ENCODE measurements around the gene GID8. TPM values are rescaled to one million over a fixed set of nuclear protein-coding genes. Genes with fewer than 3 reads are reported as not detected.
A peak's percentile ranks its signal among the peaks of the same experiment; 100 is the strongest.

GID8 gene
- total and polyA plus RNA-seq, 2 of the 13 experiments (the other 11 are each of a cell fraction or from before 2014, with no cell fraction given) = 39.6 to 59.8 TPM

DNA sequence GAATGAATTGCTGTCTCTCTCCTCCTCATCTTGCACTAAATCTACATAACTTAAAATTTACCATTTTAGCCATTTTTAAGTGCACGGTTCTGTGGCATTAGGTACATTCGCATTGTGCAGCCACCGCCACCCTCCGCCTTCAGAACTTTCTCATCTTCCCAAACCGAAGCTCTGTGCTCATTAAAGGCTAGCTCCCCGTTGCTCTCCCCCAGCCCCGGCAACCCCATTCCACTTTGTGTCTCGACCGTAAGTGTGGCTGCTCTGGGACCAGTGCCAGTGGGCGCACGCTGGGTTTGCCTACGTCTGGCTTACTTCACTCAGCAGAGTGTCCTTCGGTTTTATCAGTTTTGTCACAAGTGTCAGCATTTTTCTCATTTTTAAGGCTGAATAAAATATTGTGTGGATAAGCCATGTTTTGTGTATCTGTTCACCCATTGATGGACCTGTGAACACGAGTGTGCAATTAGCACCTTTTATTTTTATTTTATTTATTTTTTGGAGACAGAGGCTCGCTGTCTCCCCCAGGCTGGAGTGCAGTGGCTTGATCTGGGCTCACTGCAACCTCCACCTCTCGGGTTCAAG lies 31.3 kb downstream of the GID8 start (continued):
- TF ChIP-seq ZZZ3 (CRISPR knock-in tag; IDR thresholded peaks at IDR 0.05; ENCODE audit: borderline replicate concordance) (no peak), KDM2A (CRISPR knock-in tag; IDR thresholded peaks at IDR 0.05; ENCODE audit: borderline replicate concordance, low read depth) (peak; percentile 88), SOX6 (IDR thresholded peaks at IDR 0.05) (no peak), SOX6 (CRISPR knock-in tag; IDR thresholded peaks at IDR 0.05) (no peak), TCF7L2 (IDR thresholded peaks at IDR 0.05; ENCODE audit: low read depth, low read length) (no peak), GZF1 (CRISPR knock-in tag; IDR thresholded peaks at IDR 0.05) (0 out of 2 replicates have a peak, but pooled peaks have one; percentile 27), FOXP1 (IDR thresholded peaks at IDR 0.05) (no peak), FOXP1 (CRISPR knock-in tag; IDR thresholded peaks at IDR 0.05) (no peak), ZNF121 (CRISPR knock-in tag; IDR thresholded peaks at IDR 0.05) (no peak), ZNF44 (CRISPR knock-in tag; IDR thresholded peaks at IDR 0.05) (no peak), ARNTL (CRISPR knock-in tag; IDR thresholded peaks at IDR 0.05) (no peak), ZNF160 (CRISPR knock-in tag; IDR thresholded peaks at IDR 0.05) (no peak), ZNF33A (CRISPR knock-in tag; IDR thresholded peaks at IDR 0.05; ENCODE audit: borderline replicate concordance) (no peak), ZFP36L2 (CRISPR knock-in tag; IDR thresholded peaks at IDR 0.05) (no peak), ZFP36 (IDR thresholded peaks at IDR 0.05; ENCODE audit: borderline replicate concordance, low read depth, low read length, partially characterized antibody) (no peak)
- TF ChIP-seq, protein P1, sequence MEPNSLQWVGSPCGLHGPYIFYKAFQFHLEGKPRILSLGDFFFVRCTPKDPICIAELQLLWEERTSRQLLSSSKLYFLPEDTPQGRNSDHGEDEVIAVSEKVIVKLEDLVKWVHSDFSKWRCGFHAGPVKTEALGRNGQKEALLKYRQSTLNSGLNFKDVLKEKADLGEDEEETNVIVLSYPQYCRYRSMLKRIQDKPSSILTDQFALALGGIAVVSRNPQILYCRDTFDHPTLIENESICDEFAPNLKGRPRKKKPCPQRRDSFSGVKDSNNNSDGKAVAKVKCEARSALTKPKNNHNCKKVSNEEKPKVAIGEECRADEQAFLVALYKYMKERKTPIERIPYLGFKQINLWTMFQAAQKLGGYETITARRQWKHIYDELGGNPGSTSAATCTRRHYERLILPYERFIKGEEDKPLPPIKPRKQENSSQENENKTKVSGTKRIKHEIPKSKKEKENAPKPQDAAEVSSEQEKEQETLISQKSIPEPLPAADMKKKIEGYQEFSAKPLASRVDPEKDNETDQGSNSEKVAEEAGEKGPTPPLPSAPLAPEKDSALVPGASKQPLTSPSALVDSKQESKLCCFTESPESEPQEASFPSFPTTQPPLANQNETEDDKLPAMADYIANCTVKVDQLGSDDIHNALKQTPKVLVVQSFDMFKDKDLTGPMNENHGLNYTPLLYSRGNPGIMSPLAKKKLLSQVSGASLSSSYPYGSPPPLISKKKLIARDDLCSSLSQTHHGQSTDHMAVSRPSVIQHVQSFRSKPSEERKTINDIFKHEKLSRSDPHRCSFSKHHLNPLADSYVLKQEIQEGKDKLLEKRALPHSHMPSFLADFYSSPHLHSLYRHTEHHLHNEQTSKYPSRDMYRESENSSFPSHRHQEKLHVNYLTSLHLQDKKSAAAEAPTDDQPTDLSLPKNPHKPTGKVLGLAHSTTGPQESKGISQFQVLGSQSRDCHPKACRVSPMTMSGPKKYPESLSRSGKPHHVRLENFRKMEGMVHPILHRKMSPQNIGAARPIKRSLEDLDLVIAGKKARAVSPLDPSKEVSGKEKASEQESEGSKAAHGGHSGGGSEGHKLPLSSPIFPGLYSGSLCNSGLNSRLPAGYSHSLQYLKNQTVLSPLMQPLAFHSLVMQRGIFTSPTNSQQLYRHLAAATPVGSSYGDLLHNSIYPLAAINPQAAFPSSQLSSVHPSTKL (CRISPR knock-in tag; IDR thresholded peaks at IDR 0.05) = no peak
- TF ChIP-seq, protein P2, sequence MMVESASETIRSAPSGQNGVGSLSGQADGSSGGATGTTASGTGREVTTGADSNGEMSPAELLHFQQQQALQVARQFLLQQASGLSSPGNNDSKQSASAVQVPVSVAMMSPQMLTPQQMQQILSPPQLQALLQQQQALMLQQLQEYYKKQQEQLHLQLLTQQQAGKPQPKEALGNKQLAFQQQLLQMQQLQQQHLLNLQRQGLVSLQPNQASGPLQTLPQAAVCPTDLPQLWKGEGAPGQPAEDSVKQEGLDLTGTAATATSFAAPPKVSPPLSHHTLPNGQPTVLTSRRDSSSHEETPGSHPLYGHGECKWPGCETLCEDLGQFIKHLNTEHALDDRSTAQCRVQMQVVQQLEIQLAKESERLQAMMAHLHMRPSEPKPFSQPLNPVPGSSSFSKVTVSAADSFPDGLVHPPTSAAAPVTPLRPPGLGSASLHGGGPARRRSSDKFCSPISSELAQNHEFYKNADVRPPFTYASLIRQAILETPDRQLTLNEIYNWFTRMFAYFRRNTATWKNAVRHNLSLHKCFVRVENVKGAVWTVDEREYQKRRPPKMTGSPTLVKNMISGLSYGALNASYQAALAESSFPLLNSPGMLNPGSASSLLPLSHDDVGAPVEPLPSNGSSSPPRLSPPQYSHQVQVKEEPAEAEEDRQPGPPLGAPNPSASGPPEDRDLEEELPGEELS (CRISPR knock-in tag; IDR thresholded peaks at IDR 0.05) = no peak; the same call in 1 of the 2 replicates
- TF ChIP-seq, protein P3, sequence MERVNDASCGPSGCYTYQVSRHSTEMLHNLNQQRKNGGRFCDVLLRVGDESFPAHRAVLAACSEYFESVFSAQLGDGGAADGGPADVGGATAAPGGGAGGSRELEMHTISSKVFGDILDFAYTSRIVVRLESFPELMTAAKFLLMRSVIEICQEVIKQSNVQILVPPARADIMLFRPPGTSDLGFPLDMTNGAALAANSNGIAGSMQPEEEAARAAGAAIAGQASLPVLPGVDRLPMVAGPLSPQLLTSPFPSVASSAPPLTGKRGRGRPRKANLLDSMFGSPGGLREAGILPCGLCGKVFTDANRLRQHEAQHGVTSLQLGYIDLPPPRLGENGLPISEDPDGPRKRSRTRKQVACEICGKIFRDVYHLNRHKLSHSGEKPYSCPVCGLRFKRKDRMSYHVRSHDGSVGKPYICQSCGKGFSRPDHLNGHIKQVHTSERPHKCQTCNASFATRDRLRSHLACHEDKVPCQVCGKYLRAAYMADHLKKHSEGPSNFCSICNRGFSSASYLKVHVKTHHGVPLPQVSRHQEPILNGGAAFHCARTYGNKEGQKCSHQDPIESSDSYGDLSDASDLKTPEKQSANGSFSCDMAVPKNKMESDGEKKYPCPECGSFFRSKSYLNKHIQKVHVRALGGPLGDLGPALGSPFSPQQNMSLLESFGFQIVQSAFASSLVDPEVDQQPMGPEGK (CRISPR knock-in tag; IDR thresholded peaks at IDR 0.05) = 0 out of 2 replicates have a peak, but pooled peaks have one; percentile 7
- TF ChIP-seq, protein P4, sequence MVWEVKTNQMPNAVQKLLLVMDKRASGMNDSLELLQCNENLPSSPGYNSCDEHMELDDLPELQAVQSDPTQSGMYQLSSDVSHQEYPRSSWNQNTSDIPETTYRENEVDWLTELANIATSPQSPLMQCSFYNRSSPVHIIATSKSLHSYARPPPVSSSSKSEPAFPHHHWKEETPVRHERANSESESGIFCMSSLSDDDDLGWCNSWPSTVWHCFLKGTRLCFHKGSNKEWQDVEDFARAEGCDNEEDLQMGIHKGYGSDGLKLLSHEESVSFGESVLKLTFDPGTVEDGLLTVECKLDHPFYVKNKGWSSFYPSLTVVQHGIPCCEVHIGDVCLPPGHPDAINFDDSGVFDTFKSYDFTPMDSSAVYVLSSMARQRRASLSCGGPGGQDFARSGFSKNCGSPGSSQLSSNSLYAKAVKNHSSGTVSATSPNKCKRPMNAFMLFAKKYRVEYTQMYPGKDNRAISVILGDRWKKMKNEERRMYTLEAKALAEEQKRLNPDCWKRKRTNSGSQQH (CRISPR knock-in tag; IDR thresholded peaks at IDR 0.05; ENCODE audit: low read depth) = 0 out of 2 replicates have a peak, but pooled peaks have one; percentile 39
